ENCODE results near the gene KRT7. TPM values are rescaled to one million over a fixed set of nuclear protein-coding genes. Genes with fewer than 3 reads are reported as not detected.

KRT7 gene
- total and polyA plus RNA-seq, 2 donors (not counting 1 experiment from before 2014, with no cell fraction given), result not detected

DNA sequence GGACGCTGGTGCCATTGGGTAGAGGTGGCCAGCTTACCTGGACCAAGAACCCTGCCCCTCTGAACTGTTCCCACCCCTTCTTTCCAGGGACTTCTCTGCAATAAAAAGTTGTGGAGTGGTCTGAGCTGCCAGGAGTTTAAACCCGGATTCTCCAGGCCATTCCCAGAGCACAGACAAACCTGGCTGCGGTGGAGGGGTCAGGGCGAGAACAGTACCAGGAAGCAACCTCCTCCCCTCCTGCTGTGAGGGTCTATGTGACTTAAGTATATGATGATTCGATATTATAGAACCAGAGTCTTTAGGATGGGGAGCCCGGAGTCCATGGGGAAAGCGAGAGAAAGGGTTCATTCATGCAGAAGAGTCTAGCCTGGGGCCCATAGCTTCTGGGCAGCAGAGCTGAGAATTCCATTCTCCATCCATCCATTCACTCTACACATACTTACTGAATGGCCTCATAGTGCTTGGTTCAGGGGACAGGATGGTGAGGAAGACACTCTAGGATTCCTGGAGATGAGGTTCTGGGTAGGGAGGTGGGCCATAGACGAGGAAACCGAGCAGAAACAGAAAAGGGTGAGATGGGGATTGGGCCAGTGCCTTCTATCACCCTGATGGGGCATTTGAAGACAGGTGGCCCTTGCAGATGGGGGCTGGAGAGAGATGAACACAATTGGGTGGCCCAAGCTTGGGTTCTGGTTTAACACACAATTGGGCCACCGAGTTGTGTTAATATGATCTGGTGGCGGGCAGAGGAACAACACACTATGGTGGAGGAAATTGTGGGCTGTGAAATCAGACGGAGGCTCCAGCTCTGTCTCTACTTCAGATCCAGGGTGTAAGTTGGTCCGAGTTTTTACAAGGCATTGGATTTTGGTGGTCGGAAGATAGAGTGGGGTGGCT, 46.6 kb downstream of the KRT7 start:
- peaks cover 0 to 23% (median 5%) of the 10 kb centered on the region in 4 experiments for H3K27me3 ChIP-seq (replicated peaks in 1 of 4; ENCODE audit: control extremely low read depth in 1 of 4, control insufficient read depth in 3 of 4, insufficient read depth in 4 of 4, low read length in 3 of 4)
- H3K9me3 ChIP-seq (ENCODE audit: control extremely low read depth in 1 of 3, control insufficient read depth in 2 of 3, insufficient read depth in 1 of 3, low read length in 2 of 3), result no peaks in the 10 kb centered on the region
- H3K9ac ChIP-seq (ENCODE audit: low read length), result no peak overlapping the region
- TF ChIP-seq, protein P1, sequence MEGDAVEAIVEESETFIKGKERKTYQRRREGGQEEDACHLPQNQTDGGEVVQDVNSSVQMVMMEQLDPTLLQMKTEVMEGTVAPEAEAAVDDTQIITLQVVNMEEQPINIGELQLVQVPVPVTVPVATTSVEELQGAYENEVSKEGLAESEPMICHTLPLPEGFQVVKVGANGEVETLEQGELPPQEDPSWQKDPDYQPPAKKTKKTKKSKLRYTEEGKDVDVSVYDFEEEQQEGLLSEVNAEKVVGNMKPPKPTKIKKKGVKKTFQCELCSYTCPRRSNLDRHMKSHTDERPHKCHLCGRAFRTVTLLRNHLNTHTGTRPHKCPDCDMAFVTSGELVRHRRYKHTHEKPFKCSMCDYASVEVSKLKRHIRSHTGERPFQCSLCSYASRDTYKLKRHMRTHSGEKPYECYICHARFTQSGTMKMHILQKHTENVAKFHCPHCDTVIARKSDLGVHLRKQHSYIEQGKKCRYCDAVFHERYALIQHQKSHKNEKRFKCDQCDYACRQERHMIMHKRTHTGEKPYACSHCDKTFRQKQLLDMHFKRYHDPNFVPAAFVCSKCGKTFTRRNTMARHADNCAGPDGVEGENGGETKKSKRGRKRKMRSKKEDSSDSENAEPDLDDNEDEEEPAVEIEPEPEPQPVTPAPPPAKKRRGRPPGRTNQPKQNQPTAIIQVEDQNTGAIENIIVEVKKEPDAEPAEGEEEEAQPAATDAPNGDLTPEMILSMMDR (IDR thresholded peaks at IDR 0.05), result no peak
- TF ChIP-seq EZH2 (IDR thresholded peaks at IDR 0.05; ENCODE audit: borderline replicate concordance, insufficient read depth, low read depth, low read length, poor library complexity, severe bottlenecking), result no peak
- Mint-ChIP-seq H3K4me1 (peaks cover 6% of the 10 kb centered on the region), H3K4me3 (no peak overlapping the region), H3K27ac (no peak overlapping the region), H3K27me3 (peaks cover 56% of the 10 kb centered on the region), H3K9me3 (ENCODE audit: insufficient read depth) (no peaks in the 10 kb centered on the region)
- intact Hi-C loops (cut with micrococcal nuclease), result no loop called here
- H4K20me1 ChIP-seq (ENCODE audit: control insufficient read depth, insufficient read depth, low read length, poor library complexity, severe bottlenecking), result no peaks in the 10 kb centered on the region
- ATAC-seq (ENCODE audit: low read depth) (no peak), DNase-seq (no peak)
- WGBS (ENCODE audit: insufficient coverage), result 77% methylated on average over 10 of the region's 14 CpGs
- no peak overlapping the region for H3K4me3 ChIP-seq (ENCODE audit: control extremely low read depth in 1 of 5, extremely low read depth in 1 of 5, insufficient read depth in 1 of 5, low read depth in 2 of 5, low read length in 4 of 5)
- H3K36me3 ChIP-seq (replicated peaks in 1 of 2; ENCODE audit: control extremely low read depth in 1 of 2, control insufficient read depth in 1 of 2, extremely low read depth in 1 of 2, insufficient read depth in 2 of 2, low read length in 1 of 2), result no peaks in the 10 kb centered on the region
- no peaks in the 10 kb centered on the region for H3K79me2 ChIP-seq (ENCODE audit: control insufficient read depth, insufficient read depth, low read length)
- no peak overlapping the region for H3K27ac ChIP-seq (ENCODE audit: low read length in 2 of 2)
- ChIA-PET POLR2A (no interaction called here), CTCF (interaction anchor here (0.8 to 2.8 kb wide), 13 partner anchors 9 to 42 kb away, joined by 3 to 11 read pairs (median 3); no protein-coding TSS in a partner anchor)
- peaks cover 4% of the 10 kb centered on the region in 2 donors for H3K4me1 ChIP-seq (ENCODE audit: control insufficient read depth in 2 of 2, insufficient read depth in 2 of 2, low read length in 2 of 2)
- H2AFZ ChIP-seq (ENCODE audit: insufficient read depth, low read depth, low read length, poor library complexity, severe bottlenecking), result no peak overlapping the region
- H3K4me2 ChIP-seq (replicated peaks; ENCODE audit: low read depth, low read length, poor library complexity, severe bottlenecking), result no peak overlapping the region

DNA sequence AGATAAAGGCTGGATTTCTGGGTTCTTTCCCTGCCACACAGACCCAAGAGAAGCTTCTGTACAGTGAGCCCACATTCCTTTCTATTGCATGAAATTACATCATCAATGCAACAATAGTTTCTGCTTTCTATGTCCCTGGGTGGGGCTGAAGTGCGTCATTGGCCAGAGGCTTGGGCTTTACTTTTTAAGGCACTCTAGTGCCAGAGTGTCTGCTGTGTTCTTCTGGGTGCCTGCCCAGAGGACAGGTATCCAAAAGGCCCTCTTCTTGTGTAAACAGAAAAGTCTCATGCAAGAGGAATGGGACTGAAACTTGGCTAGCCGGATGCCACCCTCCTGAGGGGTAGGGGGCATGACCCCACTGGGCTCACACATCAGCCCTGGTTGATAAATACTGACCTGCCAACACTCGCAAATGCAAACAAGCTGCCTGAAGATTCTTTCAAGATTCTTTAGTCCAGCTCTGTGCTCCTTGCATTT, 47.3 kb downstream of the KRT7 start:
- CTCF ChIA-PET, result interaction anchor here (0.8 to 1.5 kb wide), 5 partner anchors 10 to 36 kb away, joined by 3 read pairs; no protein-coding TSS in a partner anchor
- H3K36me3 ChIP-seq (replicated peaks in 1 of 2; ENCODE audit: control extremely low read depth in 1 of 2, control insufficient read depth in 1 of 2, extremely low read depth in 1 of 2, insufficient read depth in 2 of 2, low read length in 1 of 2), result no peaks in the 10 kb centered on the region
- H3K4me2 ChIP-seq (replicated peaks; ENCODE audit: low read depth, low read length, poor library complexity, severe bottlenecking), result no peak overlapping the region
- H4K20me1 ChIP-seq (ENCODE audit: control insufficient read depth, insufficient read depth, low read length, poor library complexity, severe bottlenecking), result no peaks in the 10 kb centered on the region
- intact Hi-C loops (cut with micrococcal nuclease), result no loop called here
- H3K9me3 ChIP-seq (ENCODE audit: control extremely low read depth in 1 of 3, control insufficient read depth in 2 of 3, insufficient read depth in 1 of 3, low read length in 2 of 3), result no peaks in the 10 kb centered on the region
- Mint-ChIP-seq H3K27me3 (peaks cover 52% of the 10 kb centered on the region), H3K4me1 (peaks cover 6% of the 10 kb centered on the region), H3K27ac (no peak overlapping the region), H3K9me3 (ENCODE audit: insufficient read depth) (no peaks in the 10 kb centered on the region), H3K4me3 (no peak overlapping the region)
- DNase-seq, result no peak
- 95% methylated on average over 3 of the region's 3 CpGs for WGBS (ENCODE audit: insufficient coverage)
- no peaks in the 10 kb centered on the region for H3K79me2 ChIP-seq (ENCODE audit: control insufficient read depth, insufficient read depth, low read length)
- peaks cover 0 to 23% (median 5%) of the 10 kb centered on the region in 4 experiments for H3K27me3 ChIP-seq (replicated peaks in 1 of 4; ENCODE audit: control extremely low read depth in 1 of 4, control insufficient read depth in 3 of 4, insufficient read depth in 4 of 4, low read length in 3 of 4)
- TF ChIP-seq, protein P1 (IDR thresholded peaks at IDR 0.05), result no peak
- TF ChIP-seq EZH2 (IDR thresholded peaks at IDR 0.05; ENCODE audit: borderline replicate concordance, insufficient read depth, low read depth, low read length, poor library complexity, severe bottlenecking), result no peak
- H2AFZ ChIP-seq (ENCODE audit: insufficient read depth, low read depth, low read length, poor library complexity, severe bottlenecking), result no peak overlapping the region
- peaks cover 4% of the 10 kb centered on the region in 2 donors for H3K4me1 ChIP-seq (ENCODE audit: control insufficient read depth in 2 of 2, insufficient read depth in 2 of 2, low read length in 2 of 2)
- no peak overlapping the region for H3K27ac ChIP-seq (ENCODE audit: low read length in 2 of 2)
- no peak for ATAC-seq (ENCODE audit: low read depth)
- POLR2A ChIA-PET, result no interaction called here
- H3K4me3 ChIP-seq (ENCODE audit: control extremely low read depth in 1 of 5, extremely low read depth in 1 of 5, insufficient read depth in 1 of 5, low read depth in 2 of 5, low read length in 4 of 5), result no peak overlapping the region
- no peak overlapping the region for H3K9ac ChIP-seq (ENCODE audit: low read length)
